ENCODE measurements around the gene CUEDC2. TPM values are rescaled to one million over a fixed set of nuclear protein-coding genes. Genes with fewer than 3 reads are reported as not detected.

The CUEDC2 gene, protein sequence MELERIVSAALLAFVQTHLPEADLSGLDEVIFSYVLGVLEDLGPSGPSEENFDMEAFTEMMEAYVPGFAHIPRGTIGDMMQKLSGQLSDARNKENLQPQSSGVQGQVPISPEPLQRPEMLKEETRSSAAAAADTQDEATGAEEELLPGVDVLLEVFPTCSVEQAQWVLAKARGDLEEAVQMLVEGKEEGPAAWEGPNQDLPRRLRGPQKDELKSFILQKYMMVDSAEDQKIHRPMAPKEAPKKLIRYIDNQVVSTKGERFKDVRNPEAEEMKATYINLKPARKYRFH
- total RNA-seq, result 10 to 100 TPM; 68.7 to 78.6 (median 71.6) TPM
- 94.6 TPM for polyA plus RNA-seq
- long read RNA-seq, donor 1, transcript CUEDC2-201 (9 exons, 1,191 nt), result major isoform, 116 of 131 reads
- long read RNA-seq, donor 1, partial matches to known transcripts, result 4 of 131 reads
- long read RNA-seq, donor 1, other reads (novel, unspliced or antisense), result 11 of 131 reads
- long read RNA-seq, donor 2, transcript CUEDC2-201 (9 exons, 1,191 nt), result major isoform, 55 of 68 reads
- long read RNA-seq, donor 2, partial matches to known transcripts, result 2 of 68 reads
- long read RNA-seq, donor 2, other reads (novel, unspliced or antisense), result 11 of 68 reads
- long read RNA-seq, donor 3, transcript CUEDC2-201 (9 exons, 1,191 nt), result major isoform, 186 of 217 reads
- long read RNA-seq, donor 3, partial matches to known transcripts, result 5 of 217 reads
- long read RNA-seq, donor 3, other reads (novel, unspliced or antisense), result 26 of 217 reads
- long read RNA-seq, donor 4, transcript CUEDC2-201 (9 exons, 1,191 nt), result major isoform, 65 of 72 reads
- long read RNA-seq, donor 4, partial matches to known transcripts, result 4 of 72 reads
- long read RNA-seq, donor 4, other reads (novel, unspliced or antisense), result 3 of 72 reads

GRCh38 chr10:102432162-102432950, at the start of gene CUEDC2:
CUEDC2 (minus strand) TSS chr10:102432574; CDS start chr10:102425188, 7,386 bp downstream.
- peak within 1 kb of the TSS; percentile 93 for H3K4me3 ChIP-seq (ENCODE audit: low read length)
- WGBS, result under 1% methylated on average over 52 of the region's 52 CpGs
- H3K27ac ChIP-seq (ENCODE audit: low read length), result peak within 1 kb of the TSS; percentile 46
- H3K27me3 ChIP-seq (ENCODE audit: control insufficient read depth, insufficient read depth), result no peaks in the 10 kb centered on the region
- DNase-seq (peak; percentile 96 to 99 (median 98)), ATAC-seq (peak; percentile 96 to 97)
- H3K9me3 ChIP-seq (ENCODE audit: control insufficient read depth, low read length), result no peaks in the 10 kb centered on the region
- peaks cover 2% of the 10 kb centered on the region for H3K4me1 ChIP-seq (ENCODE audit: control insufficient read depth, insufficient read depth, low read length)
- intact Hi-C loops (cut with DNase I), result no loop called here

- no peaks in the 10 kb centered on the region for H3K9me3 ChIP-seq (ENCODE audit: control insufficient read depth, low read length)
- WGBS, result 85% methylated on average over 9 of the region's 9 CpGs
- no peaks in the 10 kb centered on the region for H3K27me3 ChIP-seq (ENCODE audit: control insufficient read depth, insufficient read depth)
- DNase-seq, result no peak
- peaks cover 3% of the 10 kb centered on the region for H3K4me1 ChIP-seq (ENCODE audit: control insufficient read depth, insufficient read depth, low read length)
- ATAC-seq, result peak in 1 of 2 donors; percentile 6
- no peak overlapping the region for H3K4me3 ChIP-seq (ENCODE audit: low read length)
- intact Hi-C loops (cut with DNase I), result no loop called here
- H3K27ac ChIP-seq (ENCODE audit: low read length), result no peak overlapping the region
Measured at GRCh38 chr10:102480396-102480795, 48.0 kb upstream of the CUEDC2 start.

DNA sequence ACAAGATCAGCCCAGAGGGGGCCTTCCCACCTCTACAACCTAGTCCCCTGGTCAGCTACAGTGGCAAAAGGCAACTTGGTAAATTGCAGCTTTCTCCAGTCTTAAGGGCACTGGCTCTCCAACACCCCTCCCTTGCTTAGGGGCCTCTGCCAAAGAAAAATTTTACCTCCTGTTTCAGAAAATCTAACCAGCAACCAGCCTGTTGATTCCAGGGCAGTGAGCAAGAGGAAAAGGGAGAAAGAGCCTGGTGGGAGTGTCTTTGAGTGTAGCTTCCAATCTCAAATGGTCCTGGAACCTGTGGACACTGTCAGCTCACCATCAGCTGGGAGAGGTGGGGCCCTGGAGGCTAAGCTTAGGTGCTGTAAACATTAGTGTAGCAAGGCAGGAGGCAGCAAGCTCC, 47.3 kb upstream of the CUEDC2 start:
- H3K27ac ChIP-seq (ENCODE audit: low read length), result peak overlapping the region; percentile 45
- DNase-seq (no peak), ATAC-seq (no peak)
- H3K9me3 ChIP-seq (ENCODE audit: control insufficient read depth, low read length), result no peaks in the 10 kb centered on the region
- H3K4me3 ChIP-seq (ENCODE audit: low read length), result no peak overlapping the region
- intact Hi-C loops (cut with DNase I), result loop anchor here in 1 of 4 donors (5.0 kb wide), 1 partner anchor 77 kb away; no protein-coding TSS in a partner anchor
- no peaks in the 10 kb centered on the region for H3K27me3 ChIP-seq (ENCODE audit: control insufficient read depth, insufficient read depth)
- H3K4me1 ChIP-seq (ENCODE audit: control insufficient read depth, insufficient read depth, low read length), result peaks cover 3% of the 10 kb centered on the region

GRCh38 chr10:102476466-102477141, 44.2 kb upstream of the CUEDC2 start:
- 56% methylated on average over 9 of the region's 9 CpGs for WGBS
- DNase-seq (no peak), ATAC-seq (no peak)
- H3K27me3 ChIP-seq (ENCODE audit: control insufficient read depth, insufficient read depth), result no peaks in the 10 kb centered on the region
- no peak overlapping the region for H3K27ac ChIP-seq (ENCODE audit: low read length)
- peaks cover 3% of the 10 kb centered on the region for H3K4me1 ChIP-seq (ENCODE audit: control insufficient read depth, insufficient read depth, low read length)
- H3K4me3 ChIP-seq (ENCODE audit: low read length), result no peak overlapping the region
- no peaks in the 10 kb centered on the region for H3K9me3 ChIP-seq (ENCODE audit: control insufficient read depth, low read length)
- intact Hi-C loops (cut with DNase I), result loop anchor here in 1 of 4 donors (5.0 kb wide), 1 partner anchor 74 kb away; no protein-coding TSS in a partner anchor

GRCh38 chr10:102475451-102476040, 43.2 kb upstream of the CUEDC2 start:
- DNase-seq (no peak), ATAC-seq (peak in 1 of 2 donors; percentile 3)
- H3K4me1 ChIP-seq (ENCODE audit: control insufficient read depth, insufficient read depth, low read length), result peaks cover 3% of the 10 kb centered on the region
- intact Hi-C loops (cut with DNase I), result loop anchor here in 1 of 4 donors (5.0 kb wide), 1 partner anchor 73 kb away; no protein-coding TSS in a partner anchor
- 93% methylated on average over 9 of the region's 9 CpGs for WGBS
- no peak overlapping the region for H3K27ac ChIP-seq (ENCODE audit: low read length)
- no peaks in the 10 kb centered on the region for H3K27me3 ChIP-seq (ENCODE audit: control insufficient read depth, insufficient read depth)
- no peaks in the 10 kb centered on the region for H3K9me3 ChIP-seq (ENCODE audit: control insufficient read depth, low read length)
- H3K4me3 ChIP-seq (ENCODE audit: low read length), result no peak overlapping the region

DNA sequence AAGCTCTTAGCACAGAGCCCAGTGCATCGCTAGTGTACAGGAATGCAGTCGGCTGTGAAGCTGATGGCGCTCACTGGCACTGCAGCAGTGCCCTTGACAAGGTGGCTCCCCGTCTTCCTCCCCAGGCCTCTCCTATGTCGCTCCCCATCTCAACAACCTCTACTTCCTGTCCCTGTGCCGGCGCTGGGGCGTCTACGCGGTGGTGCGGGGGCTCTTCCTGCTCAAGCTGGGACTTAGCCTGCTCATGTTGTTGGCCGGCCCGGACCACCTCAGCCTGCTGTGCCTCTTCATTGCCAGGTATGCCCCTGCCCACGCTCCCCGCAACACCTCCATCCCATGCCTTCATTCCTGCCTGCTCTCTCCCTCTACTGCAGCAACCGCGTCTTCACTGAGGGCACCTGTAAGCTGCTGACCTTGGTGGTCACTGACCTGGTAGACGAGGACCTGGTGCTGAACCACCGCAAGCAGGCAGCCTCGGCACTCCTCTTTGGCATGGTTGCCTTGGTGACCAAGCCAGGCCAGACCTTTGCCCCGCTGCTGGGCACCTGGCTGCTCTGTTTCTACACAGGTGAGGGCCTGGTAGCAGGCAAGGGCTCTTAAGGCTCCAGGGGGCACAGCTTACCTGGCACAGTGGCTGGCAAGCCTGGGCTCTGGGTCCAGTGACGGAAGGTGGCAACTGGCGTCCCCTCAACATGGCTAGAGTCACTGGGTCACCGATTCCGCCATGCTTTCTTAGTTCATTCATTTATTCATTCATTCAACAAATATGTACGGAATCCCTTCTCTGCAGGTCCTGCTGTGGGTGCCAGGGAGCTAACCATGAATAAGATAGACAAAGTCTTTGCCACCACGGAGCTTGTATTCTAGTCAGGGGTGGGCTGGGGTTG, 41.3 kb upstream of the CUEDC2 start:
- Histone ChIP-seq H3K4me3 (ENCODE audit: low read length) (no peak overlapping the region), H3K27ac (ENCODE audit: low read length) (no peak overlapping the region), H3K27me3 (ENCODE audit: control insufficient read depth, insufficient read depth) (no peaks in the 10 kb centered on the region), H3K9me3 (ENCODE audit: control insufficient read depth, low read length) (no peaks in the 10 kb centered on the region), H3K4me1 (ENCODE audit: control insufficient read depth, insufficient read depth, low read length) (no peaks in the 10 kb centered on the region)
- DNase-seq (peak in 1 of 3 donors; percentile 35), ATAC-seq (no peak)
- 84% methylated on average over 27 of the region's 27 CpGs for WGBS
- intact Hi-C loops (cut with DNase I), result no loop called here

GRCh38 chr10:102470579-102471546, 38.5 kb upstream of the CUEDC2 start:
- intact Hi-C loops (cut with DNase I), result no loop called here
- DNase-seq (no peak), ATAC-seq (no peak)
- Histone ChIP-seq H3K4me1 (ENCODE audit: control insufficient read depth, insufficient read depth, low read length) (no peaks in the 10 kb centered on the region), H3K9me3 (ENCODE audit: control insufficient read depth, low read length) (no peaks in the 10 kb centered on the region), H3K27ac (ENCODE audit: low read length) (no peak overlapping the region), H3K4me3 (ENCODE audit: low read length) (no peak overlapping the region), H3K27me3 (ENCODE audit: control insufficient read depth, insufficient read depth) (no peaks in the 10 kb centered on the region)
- WGBS, result 92% methylated on average over 36 of the region's 36 CpGs

DNA sequence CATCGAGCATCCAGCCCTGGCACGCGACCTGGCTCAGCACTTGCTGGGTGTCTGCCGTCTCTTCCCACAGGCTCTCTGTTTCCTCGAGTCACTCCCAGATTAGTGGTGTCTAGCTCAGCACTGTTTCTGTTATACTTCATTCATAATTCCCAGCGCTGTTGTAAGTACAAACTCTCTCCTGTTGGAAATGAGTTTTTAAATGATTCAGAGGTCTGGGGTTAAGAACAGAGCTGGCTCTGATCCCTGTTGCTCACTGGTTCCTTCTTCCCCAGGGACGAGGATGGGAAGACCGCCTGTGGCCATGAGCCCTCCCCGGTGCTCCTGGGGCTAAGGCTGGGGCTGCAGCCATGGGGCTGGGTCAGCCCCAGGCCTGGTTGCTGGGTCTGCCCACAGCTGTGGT, 36.3 kb upstream of the CUEDC2 start:
- no peaks in the 10 kb centered on the region for H3K4me1 ChIP-seq (ENCODE audit: control insufficient read depth, insufficient read depth, low read length)
- no peaks in the 10 kb centered on the region for H3K9me3 ChIP-seq (ENCODE audit: control insufficient read depth, low read length)
- H3K27ac ChIP-seq (ENCODE audit: low read length), result no peak overlapping the region
- WGBS, result 59% methylated on average over 9 of the region's 9 CpGs
- intact Hi-C loops (cut with DNase I), result no loop called here
- DNase-seq (peak in 2 of 3 donors; percentile 53 to 62), ATAC-seq (peak; percentile 32 to 34)
- no peaks in the 10 kb centered on the region for H3K27me3 ChIP-seq (ENCODE audit: control insufficient read depth, insufficient read depth)
- H3K4me3 ChIP-seq (ENCODE audit: low read length), result no peak overlapping the region
